ENCODE results near the gene BEST4.
"Not testable (repeated sequence)": the region's sequence is repeated elsewhere in the genome, so short reads cannot be mapped to it uniquely, and the experiment has no call there.

Gene BEST4

GRCh38 chr1:44824392-44824791 lies 36.4 kb upstream of the BEST4 start:
- H3K4me3 ChIP-seq; H3K9me3 ChIP-seq; DNase-seq (ENCODE audit: low spot score in 2 of 2); H3K4me1 ChIP-seq; in situ Hi-C loops (cut with MboI; ENCODE audit: low sequenced_read_pairs); H3K36me3 ChIP-seq (replicated peaks); H3K27me3 ChIP-seq (ENCODE audit: low read depth): not testable (repeated sequence)

DNA sequence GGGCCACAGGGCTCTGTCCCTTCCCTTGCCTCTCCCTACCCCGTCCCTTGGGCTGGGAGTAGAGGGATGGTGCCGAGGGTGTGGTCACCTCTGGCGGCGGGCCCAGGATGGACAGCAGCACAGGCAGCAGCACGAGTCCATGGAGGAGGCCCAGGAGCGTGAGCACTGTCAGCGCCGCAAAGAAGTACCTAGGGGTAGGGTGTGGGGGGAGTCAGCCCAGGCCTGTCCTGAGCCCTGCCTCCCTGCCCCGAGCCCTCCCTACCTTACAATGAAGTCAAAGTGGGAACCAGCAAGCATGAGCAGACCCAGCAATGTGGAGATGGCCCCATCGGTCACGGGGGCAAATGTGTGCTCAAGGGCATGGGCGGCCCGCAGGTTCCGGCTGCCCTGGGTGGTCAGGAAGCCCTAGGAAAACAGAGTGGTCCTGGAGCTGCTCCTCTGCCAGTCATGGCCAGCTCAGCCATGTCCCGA lies 35.0 kb upstream of the BEST4 start:
- in situ Hi-C loops (cut with MboI; ENCODE audit: low sequenced_read_pairs): no loop called here
- H3K27me3 ChIP-seq (ENCODE audit: low read depth): no peaks in the 10 kb centered on the region
- H3K4me1 ChIP-seq: peaks cover 12% of the 10 kb centered on the region
- H3K36me3 ChIP-seq (replicated peaks): no peaks in the 10 kb centered on the region
- H3K4me3 ChIP-seq: no peak overlapping the region
- no peaks in the 10 kb centered on the region for H3K9me3 ChIP-seq
- DNase-seq (ENCODE audit: low spot score in 2 of 2): no peak

DNA sequence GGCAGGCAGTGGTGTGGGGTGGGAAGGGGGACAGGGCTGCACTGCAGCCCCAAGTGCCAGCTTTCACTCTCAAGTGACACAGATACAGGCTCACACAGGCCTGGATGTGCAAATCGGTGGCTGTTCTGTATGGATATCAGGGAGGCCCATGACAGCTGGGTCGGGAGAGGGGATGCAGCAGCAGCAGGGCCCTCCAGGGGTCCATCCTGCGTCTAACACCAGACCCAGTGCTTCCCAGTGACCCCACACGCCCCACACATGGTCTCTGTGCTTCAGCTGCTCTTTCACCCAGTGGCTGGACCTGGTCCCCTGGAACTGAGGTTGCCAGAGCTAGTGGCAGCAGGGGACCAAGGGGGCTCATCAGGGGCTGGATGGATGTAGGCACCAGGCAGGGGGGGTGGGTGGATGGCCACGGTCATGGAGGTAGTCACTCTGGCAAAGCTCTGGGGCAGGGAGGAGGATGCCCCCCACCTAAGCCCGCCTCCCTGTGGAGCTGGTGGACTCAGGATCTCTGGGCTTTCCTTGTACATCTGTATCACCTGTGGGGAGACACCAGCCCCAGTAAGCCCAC lies 34.2 kb upstream of the BEST4 start:
- Histone ChIP-seq H3K4me1 (peaks cover 12% of the 10 kb centered on the region), H3K27me3 (ENCODE audit: low read depth) (no peaks in the 10 kb centered on the region), H3K4me3 (no peak overlapping the region), H3K36me3 (replicated peaks) (no peaks in the 10 kb centered on the region), H3K9me3 (no peaks in the 10 kb centered on the region)
- DNase-seq (ENCODE audit: low spot score in 2 of 2): no peak
- in situ Hi-C loops (cut with MboI; ENCODE audit: low sequenced_read_pairs): no loop called here

DNA sequence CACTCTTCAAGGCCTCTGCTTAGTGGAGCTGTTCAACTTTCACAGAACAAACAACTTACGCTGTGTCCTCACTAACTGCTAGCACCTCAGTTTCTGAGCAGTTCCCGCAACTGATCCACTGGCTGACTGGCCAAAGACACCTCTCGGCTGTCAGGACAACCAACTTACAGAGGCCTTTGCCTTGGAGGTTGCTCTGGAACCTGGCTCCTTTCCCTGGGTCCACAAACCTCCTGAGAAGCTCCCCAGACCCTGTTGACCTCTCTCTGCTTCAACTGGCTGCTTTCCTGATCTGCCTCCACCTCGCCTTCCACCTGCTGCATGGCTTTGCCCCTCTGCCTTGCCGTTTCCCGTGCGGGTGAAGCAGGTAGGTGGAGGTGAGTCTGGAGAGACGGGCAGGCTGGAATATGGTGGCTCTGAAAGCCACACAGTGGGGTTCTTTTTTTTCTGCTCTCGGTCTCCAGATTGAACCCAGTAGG lies 33.3 kb upstream of the BEST4 start:
- DNase-seq (ENCODE audit: low spot score in 2 of 2): no peak
- Histone ChIP-seq H3K27me3 (ENCODE audit: low read depth) (no peaks in the 10 kb centered on the region), H3K36me3 (replicated peaks) (no peaks in the 10 kb centered on the region), H3K4me1 (peaks cover 12% of the 10 kb centered on the region), H3K9me3 (no peaks in the 10 kb centered on the region), H3K4me3 (no peak overlapping the region)
- in situ Hi-C loops (cut with MboI; ENCODE audit: low sequenced_read_pairs): no loop called here

DNA sequence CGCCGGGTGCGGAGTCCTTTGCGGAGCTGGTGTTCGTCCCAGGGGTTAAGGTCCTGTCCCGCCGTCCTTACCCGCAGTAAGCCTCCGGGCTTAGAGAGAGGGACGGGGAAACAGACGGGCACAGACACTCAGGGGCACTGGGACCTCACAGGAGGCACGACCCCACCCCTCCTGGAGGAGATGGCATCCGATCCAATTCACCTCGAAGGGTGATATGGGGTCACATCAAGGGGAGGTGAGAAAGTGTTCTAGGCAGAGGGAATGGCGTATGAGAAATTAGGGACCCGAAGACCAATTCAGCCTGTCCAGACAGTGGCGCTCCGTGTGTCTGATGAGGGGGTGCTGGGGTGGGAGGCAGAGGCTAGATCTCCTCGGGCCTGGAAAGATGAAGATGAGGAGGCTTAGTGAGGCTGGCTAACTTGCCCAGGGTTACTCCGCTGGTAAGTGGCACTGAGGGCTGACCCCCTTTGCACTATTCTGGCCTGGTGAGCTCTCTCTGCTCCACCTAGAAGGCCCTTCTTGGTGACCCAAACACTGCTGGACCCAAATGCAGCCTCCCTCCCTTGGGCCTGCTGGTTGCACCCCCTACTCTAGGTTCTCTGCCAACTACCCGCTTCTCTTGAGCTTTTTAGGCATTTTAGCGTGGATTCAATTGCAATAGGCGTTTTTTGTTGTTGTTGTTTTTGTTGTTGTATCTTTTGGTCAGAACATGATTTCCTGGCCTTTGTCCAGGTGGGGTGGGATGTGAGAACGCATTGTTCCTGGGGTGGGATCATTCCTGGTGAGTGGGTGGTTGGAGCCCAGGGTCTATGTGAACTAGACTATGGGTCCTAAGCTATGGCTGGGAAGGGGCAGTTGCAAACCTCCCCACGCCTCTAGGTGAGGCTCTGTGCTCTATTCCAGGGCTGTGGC lies 32.6 kb upstream of the BEST4 start:
- peaks cover 12% of the 10 kb centered on the region for H3K4me1 ChIP-seq
- H3K4me3 ChIP-seq: peak overlapping the region; percentile 16
- H3K27me3 ChIP-seq (ENCODE audit: low read depth): no peaks in the 10 kb centered on the region
- no peaks in the 10 kb centered on the region for H3K36me3 ChIP-seq (replicated peaks)
- DNase-seq (ENCODE audit: low spot score in 2 of 2): no peak
- in situ Hi-C loops (cut with MboI; ENCODE audit: low sequenced_read_pairs): no loop called here
- H3K9me3 ChIP-seq: no peaks in the 10 kb centered on the region

DNA sequence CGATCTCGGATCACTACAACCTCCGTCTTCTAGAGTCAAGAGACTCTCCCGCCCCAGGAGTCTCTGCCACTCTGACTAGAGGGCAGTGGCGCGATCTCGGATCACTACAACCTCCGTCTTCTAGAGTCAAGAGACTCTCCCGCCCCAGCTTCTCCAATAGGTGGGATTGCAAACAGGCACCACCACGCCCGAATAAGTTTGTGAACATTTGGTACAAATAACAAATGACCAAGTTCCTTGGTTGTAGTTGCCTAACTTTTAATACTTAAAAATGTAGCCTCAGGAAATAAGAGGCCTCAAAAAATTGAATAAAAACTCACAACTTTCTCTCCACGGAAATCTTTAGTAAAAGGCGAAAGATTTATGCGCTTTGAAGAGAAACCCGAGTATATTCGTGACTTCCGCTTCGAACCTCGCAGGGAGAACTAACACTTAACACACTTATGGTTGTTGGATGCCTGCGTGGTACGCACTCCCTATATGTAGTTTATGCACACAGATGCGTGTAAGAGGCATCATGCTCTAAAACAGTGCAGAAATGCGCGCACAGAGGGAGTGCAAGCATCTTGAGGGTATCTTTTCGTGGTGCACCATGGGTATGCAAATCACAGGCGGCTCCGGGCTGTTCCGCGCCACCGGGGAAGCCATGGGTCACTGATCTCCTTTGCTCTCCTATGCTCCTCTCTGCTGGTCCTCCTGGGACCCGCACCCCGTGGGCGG lies 31.8 kb upstream of the BEST4 start:
- in situ Hi-C loops (cut with MboI; ENCODE audit: low sequenced_read_pairs): loop anchor here (10.0 kb wide), 1 partner anchor 85 kb away; the partner anchor contains the start of genes KIF2C and RNU5D-1
- no peaks in the 10 kb centered on the region for H3K27me3 ChIP-seq (ENCODE audit: low read depth)
- no peaks in the 10 kb centered on the region for H3K9me3 ChIP-seq
- H3K36me3 ChIP-seq (replicated peaks): no peaks in the 10 kb centered on the region
- peaks cover 12% of the 10 kb centered on the region for H3K4me1 ChIP-seq
- DNase-seq (ENCODE audit: low spot score in 2 of 2): peak; percentile 94 to 98
- peak overlapping the region; percentile 18 for H3K4me3 ChIP-seq

DNA sequence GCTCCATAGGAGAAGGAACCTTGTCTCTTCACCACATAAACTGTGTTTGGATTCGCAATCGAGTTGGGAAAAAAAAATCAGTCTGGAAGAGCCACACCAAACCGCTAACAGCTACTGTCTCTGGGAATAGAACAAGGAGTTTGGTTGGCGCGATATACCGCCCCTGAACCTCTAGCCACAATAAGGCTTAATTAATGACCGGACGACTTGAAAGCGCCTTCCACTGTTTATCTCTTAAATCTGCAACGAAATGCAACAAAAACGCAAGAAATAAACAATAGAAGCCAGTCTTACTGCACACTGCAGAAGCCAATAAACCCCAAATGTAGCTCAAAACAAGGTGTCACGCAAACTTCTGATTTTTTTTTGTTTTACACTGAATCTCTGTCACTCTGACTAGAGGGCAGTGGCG lies 31.2 kb upstream of the BEST4 start:
- no peaks in the 10 kb centered on the region for H3K9me3 ChIP-seq
- no peaks in the 10 kb centered on the region for H3K27me3 ChIP-seq (ENCODE audit: low read depth)
- no peaks in the 10 kb centered on the region for H3K36me3 ChIP-seq (replicated peaks)
- in situ Hi-C loops (cut with MboI; ENCODE audit: low sequenced_read_pairs): loop anchor here (10.0 kb wide), 1 partner anchor 84 kb away; the partner anchor contains the start of genes KIF2C and RNU5D-1
- peaks cover 12% of the 10 kb centered on the region for H3K4me1 ChIP-seq
- DNase-seq (ENCODE audit: low spot score in 2 of 2): peak in 1 of 2 experiments; percentile 88
- peak overlapping the region; percentile 18 for H3K4me3 ChIP-seq

- H3K9me3 ChIP-seq: no peaks in the 10 kb centered on the region
- DNase-seq (ENCODE audit: low spot score in 2 of 2): no peak
- no peaks in the 10 kb centered on the region for H3K27me3 ChIP-seq (ENCODE audit: low read depth)
- H3K36me3 ChIP-seq (replicated peaks): no peaks in the 10 kb centered on the region
- in situ Hi-C loops (cut with MboI; ENCODE audit: low sequenced_read_pairs): loop anchor here (10.0 kb wide), 1 partner anchor 83 kb away; the partner anchor contains the start of genes KIF2C and RNU5D-1
- H3K4me1 ChIP-seq: peaks cover 20% of the 10 kb centered on the region
- no peak overlapping the region for H3K4me3 ChIP-seq
Observed at GRCh38 chr1:44817771-44818495, 30.0 kb upstream of the BEST4 start.

DNA sequence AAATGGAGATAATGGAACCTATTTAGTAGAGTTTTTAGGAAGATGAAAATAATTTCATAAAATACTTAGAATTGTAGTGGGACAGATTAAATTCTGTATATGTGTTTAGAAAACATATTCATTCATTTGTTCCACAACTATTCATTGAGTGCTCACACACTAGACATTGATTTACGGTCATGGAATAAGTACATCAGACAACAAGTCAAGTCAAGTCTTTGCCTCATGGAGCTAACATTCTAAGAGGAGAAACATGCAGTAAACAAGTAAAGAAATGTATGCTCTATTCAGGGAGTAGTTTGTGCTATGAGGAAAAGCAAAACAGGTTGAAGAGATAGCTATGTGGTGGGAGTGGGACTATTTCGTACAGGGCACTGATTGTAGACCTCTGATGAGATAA lies 29.3 kb upstream of the BEST4 start:
- H3K4me1 ChIP-seq: peaks cover 20% of the 10 kb centered on the region
- in situ Hi-C loops (cut with MboI; ENCODE audit: low sequenced_read_pairs): loop anchor here (10.0 kb wide), 1 partner anchor 83 kb away; the partner anchor contains the start of genes KIF2C and RNU5D-1
- no peak overlapping the region for H3K4me3 ChIP-seq
- no peak for DNase-seq (ENCODE audit: low spot score in 2 of 2)
- H3K9me3 ChIP-seq: no peaks in the 10 kb centered on the region
- no peaks in the 10 kb centered on the region for H3K36me3 ChIP-seq (replicated peaks)
- H3K27me3 ChIP-seq (ENCODE audit: low read depth): no peaks in the 10 kb centered on the region

DNA sequence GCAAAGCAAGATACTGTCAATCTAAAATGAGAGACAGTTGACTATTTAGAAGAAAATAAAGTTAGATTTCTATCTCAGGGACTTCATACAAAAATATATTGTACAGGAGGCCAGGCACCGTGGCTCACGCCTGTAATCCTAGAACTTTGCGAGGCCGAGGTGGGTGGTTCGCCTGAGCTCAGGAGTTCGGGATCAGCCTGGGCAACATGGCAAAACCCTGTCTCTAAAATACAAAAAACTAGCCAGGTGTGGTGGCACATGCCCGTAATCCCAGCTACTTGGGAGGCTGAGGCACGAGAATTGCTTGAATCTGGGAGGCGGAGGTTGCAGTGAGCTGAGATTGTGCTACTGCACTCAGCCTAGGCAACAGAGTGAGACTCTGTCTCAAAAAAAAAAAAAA lies 28.0 kb upstream of the BEST4 start:
- not testable (repeated sequence) for DNase-seq (ENCODE audit: low spot score in 2 of 2); H3K4me3 ChIP-seq; H3K9me3 ChIP-seq; H3K36me3 ChIP-seq (replicated peaks); H3K27me3 ChIP-seq (ENCODE audit: low read depth)
- in situ Hi-C loops (cut with MboI; ENCODE audit: low sequenced_read_pairs): loop anchor here (10.0 kb wide), 1 partner anchor 81 kb away; the partner anchor contains the start of genes KIF2C and RNU5D-1
- H3K4me1 ChIP-seq: peaks cover 20% of the 10 kb centered on the region

GRCh38 chr1:44812822-44813543 lies 25.0 kb upstream of the BEST4 start:
- in situ Hi-C loops (cut with MboI; ENCODE audit: low sequenced_read_pairs): loop anchor here (10.0 kb wide), 1 partner anchor 78 kb away; the partner anchor contains the start of genes KIF2C and RNU5D-1
- no peak for DNase-seq (ENCODE audit: low spot score in 2 of 2)
- Histone ChIP-seq H3K4me1 (peaks cover 15% of the 10 kb centered on the region), H3K27me3 (ENCODE audit: low read depth) (no peaks in the 10 kb centered on the region), H3K4me3 (peak overlapping the region; percentile 37), H3K36me3 (replicated peaks) (no peaks in the 10 kb centered on the region), H3K9me3 (no peaks in the 10 kb centered on the region; the same call in 1 of the 2 replicates)

DNA sequence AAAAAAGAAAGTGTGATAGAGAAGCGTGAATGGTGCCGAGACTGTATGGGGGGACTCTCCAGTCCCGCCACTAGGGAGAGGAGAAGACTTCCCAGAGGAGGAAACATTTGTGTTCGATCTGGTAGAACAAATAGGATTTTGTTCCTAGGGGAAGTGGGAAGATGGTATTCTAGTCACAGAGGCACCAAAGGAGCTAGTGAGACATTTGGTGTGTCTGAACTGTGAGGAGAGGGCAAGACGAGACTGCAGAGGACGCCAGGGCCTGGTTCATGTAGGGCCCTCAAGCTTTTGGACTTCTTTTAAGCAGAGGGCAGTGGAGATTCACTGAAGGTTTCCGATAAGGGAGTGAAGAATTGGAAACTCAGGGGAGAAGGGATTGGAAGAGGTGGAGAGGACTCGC lies 23.3 kb upstream of the BEST4 start:
- H3K9me3 ChIP-seq: no peaks in the 10 kb centered on the region; the same call in 1 of the 2 replicates
- H3K27me3 ChIP-seq (ENCODE audit: low read depth): no peaks in the 10 kb centered on the region
- DNase-seq (ENCODE audit: low spot score in 2 of 2): no peak
- H3K4me1 ChIP-seq: peaks cover 26% of the 10 kb centered on the region
- peaks cover 9% of the 10 kb centered on the region for H3K36me3 ChIP-seq (replicated peaks)
- in situ Hi-C loops (cut with MboI; ENCODE audit: low sequenced_read_pairs): loop anchor here (10.0 kb wide), 1 partner anchor 76 kb away; the partner anchor contains the start of genes KIF2C and RNU5D-1
- H3K4me3 ChIP-seq: no peak overlapping the region
